ENCODE data around the gene ACSS3.

DNA sequence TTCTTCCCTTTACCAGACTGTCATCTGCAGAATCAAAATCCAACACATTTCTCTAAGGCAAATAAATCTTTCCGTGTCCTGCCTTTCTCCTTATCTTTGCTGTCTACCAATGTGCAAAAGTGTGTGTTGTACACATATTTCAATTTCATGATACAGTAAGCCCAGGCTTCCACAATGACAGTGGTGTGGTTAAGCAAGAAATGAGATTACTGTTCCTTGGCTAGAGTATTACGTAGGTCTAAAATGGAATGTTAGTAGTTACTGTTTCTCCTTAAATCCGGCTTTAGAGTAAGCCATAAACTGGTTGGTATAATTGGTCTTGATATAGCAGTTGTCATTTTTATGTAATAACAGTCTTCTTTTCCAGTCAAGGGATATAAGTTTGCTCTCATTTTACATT, 82.0 kb downstream of the ACSS3 start:
- TF ChIP-seq, protein P1, sequence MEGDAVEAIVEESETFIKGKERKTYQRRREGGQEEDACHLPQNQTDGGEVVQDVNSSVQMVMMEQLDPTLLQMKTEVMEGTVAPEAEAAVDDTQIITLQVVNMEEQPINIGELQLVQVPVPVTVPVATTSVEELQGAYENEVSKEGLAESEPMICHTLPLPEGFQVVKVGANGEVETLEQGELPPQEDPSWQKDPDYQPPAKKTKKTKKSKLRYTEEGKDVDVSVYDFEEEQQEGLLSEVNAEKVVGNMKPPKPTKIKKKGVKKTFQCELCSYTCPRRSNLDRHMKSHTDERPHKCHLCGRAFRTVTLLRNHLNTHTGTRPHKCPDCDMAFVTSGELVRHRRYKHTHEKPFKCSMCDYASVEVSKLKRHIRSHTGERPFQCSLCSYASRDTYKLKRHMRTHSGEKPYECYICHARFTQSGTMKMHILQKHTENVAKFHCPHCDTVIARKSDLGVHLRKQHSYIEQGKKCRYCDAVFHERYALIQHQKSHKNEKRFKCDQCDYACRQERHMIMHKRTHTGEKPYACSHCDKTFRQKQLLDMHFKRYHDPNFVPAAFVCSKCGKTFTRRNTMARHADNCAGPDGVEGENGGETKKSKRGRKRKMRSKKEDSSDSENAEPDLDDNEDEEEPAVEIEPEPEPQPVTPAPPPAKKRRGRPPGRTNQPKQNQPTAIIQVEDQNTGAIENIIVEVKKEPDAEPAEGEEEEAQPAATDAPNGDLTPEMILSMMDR (conservative IDR thresholded peaks at IDR 0.05 in 1 of 2, IDR thresholded peaks at IDR 0.05 in 1 of 2; ENCODE audit: extremely low read depth in 1 of 2, insufficient read depth in 1 of 2, low read depth in 1 of 2, low read length in 2 of 2): no peak
- TF ChIP-seq EZH2 (IDR thresholded peaks at IDR 0.05; ENCODE audit: borderline replicate concordance, low read length): no peak
